GM23338 (cell line): ENCODE measurements around the gene AHR. TPM values are rescaled to one million over a fixed set of nuclear protein-coding genes. Genes with fewer than 3 reads are reported as not detected.

Experiments used
- ATAC-seq: fragments of 200-7000 bp; cut with Tn5 transposase; 3 replicates; pipeline ENCODE4 v1.9.1; 2020
- DNase-seq: peaks from one replicate; pipeline ENCODE4 v3.0.0-alpha.2; 2015; ENCODE audit warnings: low spot score
- H2AFZ ChIP-seq: fragments of 200-600 bp; sonication (generic); 2 replicates; pipeline ENCODE4 v1.8.0; 2016; ENCODE audit warnings: antibody characterized with exemption, mild to moderate bottlenecking, moderate library complexity
- H3F3A ChIP-seq: fragments of 200-600 bp; sonication (generic); replicated peaks from 2 replicates; pipeline ENCODE4 v1.8.0; 2017; ENCODE audit warnings: antibody characterized with exemption, mixed run types, low read depth
- H3K27ac ChIP-seq: fragments of 200-600 bp; sonication (generic); 2 replicates; pipeline ENCODE4 v1.6.1; 2016; ENCODE audit warnings: low read depth
- H3K27me3 ChIP-seq: fragments of 200-600 bp; sonication (generic); 2 replicates; pipeline ENCODE4 v1.8.0; 2016; ENCODE audit warnings: mild to moderate bottlenecking, mixed run types, moderate library complexity; ENCODE audit not compliant: insufficient read depth
- H3K36me3 ChIP-seq: fragments of 200-600 bp; sonication (generic); 2 replicates; pipeline ENCODE4 v1.8.0; 2016; ENCODE audit warnings: mild to moderate bottlenecking; ENCODE audit not compliant: insufficient read depth
- H3K4me1 ChIP-seq: fragments of 200-600 bp; sonication (generic); 2 replicates; pipeline ENCODE4 v1.8.0; 2016; ENCODE audit warnings: mild to moderate bottlenecking, moderate library complexity; ENCODE audit not compliant: insufficient read depth
- H3K4me2 ChIP-seq: fragments of 200-600 bp; sonication (generic); 2 replicates; pipeline ENCODE4 v1.7.1; 2017; ENCODE audit warnings: mixed run types
- H3K4me3 ChIP-seq: fragments of 200-600 bp; sonication (generic); 2 replicates; pipeline ENCODE4 v1.6.1; 2016; ENCODE audit warnings: mixed run types
- H3K79me2 ChIP-seq: fragments of 200-600 bp; sonication (generic); replicated peaks from 2 replicates; pipeline ENCODE4 v1.8.0; 2017; ENCODE audit warnings: mild to moderate bottlenecking; ENCODE audit not compliant: insufficient read depth
- H3K9me2 ChIP-seq: fragments of 200-600 bp; sonication (generic); 2 replicates; pipeline ENCODE4 v1.8.0; 2017; ENCODE audit not compliant: insufficient read depth
- H4K20me1 ChIP-seq: fragments of 200-600 bp; sonication (generic); replicated peaks from 2 replicates; pipeline ENCODE4 v1.8.0; 2017; ENCODE audit warnings: mild to moderate bottlenecking; ENCODE audit not compliant: insufficient read depth
- H3K27ac Mint-ChIP-seq: 2 replicates; pipeline ENCODE4 v1.8.0; 2020; ENCODE audit warnings: inconsistent platforms, mild to moderate bottlenecking, moderate library complexity, mixed read lengths
- H3K27me3 Mint-ChIP-seq: 3 replicates; pipeline ENCODE4 v1.8.0; 2022; ENCODE audit warnings: low read depth, mild to moderate bottlenecking, moderate library complexity, mixed read lengths, inconsistent platforms; ENCODE audit not compliant: insufficient read depth, poor library complexity
- H3K36me3 Mint-ChIP-seq: 3 replicates; pipeline ENCODE4 v1.8.0; 2021; ENCODE audit warnings: low read depth, mild to moderate bottlenecking, inconsistent platforms, moderate library complexity, mixed read lengths
- H3K4me1 Mint-ChIP-seq: 3 replicates; pipeline ENCODE4 v1.8.0; 2020; ENCODE audit warnings: mild to moderate bottlenecking, inconsistent platforms, mixed read lengths
- H3K4me3 Mint-ChIP-seq: 3 replicates; pipeline ENCODE4 v1.8.0; 2021; ENCODE audit warnings: moderate library complexity, mild to moderate bottlenecking, inconsistent platforms, mixed read lengths
- H3K9me3 Mint-ChIP-seq: 3 replicates; pipeline ENCODE4 v1.8.0; 2020; ENCODE audit warnings: moderate library complexity, mild to moderate bottlenecking, inconsistent platforms, mixed read lengths
- CREB1 ChIP-seq: fragments of 250-450 bp; sonication (Bioruptor Pico); IDR thresholded peaks from 2 replicates; pipeline ENCODE4 v1.5.0; 2020; ENCODE audit warnings: low read depth, mild to moderate bottlenecking, moderate library complexity
- EZH2 ChIP-seq: fragments of 200-600 bp; sonication (generic); IDR thresholded peaks from one replicate; pipeline ENCODE4 v1.8.0; 2017; ENCODE audit warnings: antibody characterized with exemption, mild to moderate bottlenecking, low read depth; ENCODE audit not compliant: unreplicated experiment
- EZH2phosphoT487 ChIP-seq: fragments of 200-600 bp; sonication (generic); IDR thresholded peaks from one replicate; pipeline ENCODE4 v1.8.1; 2018; ENCODE audit warnings: antibody characterized with exemption; ENCODE audit not compliant: unreplicated experiment
- JUNB ChIP-seq: IDR thresholded peaks from one replicate; pipeline ENCODE4 v1.6.1; 2016; ENCODE audit warnings: antibody characterized with exemption; ENCODE audit not compliant: unreplicated experiment
- NANOG ChIP-seq: IDR thresholded peaks from 2 replicates; pipeline ENCODE4 v1.6.1; 2016; ENCODE audit warnings: antibody characterized with exemption, borderline replicate concordance
- POLR2AphosphoS5 ChIP-seq: IDR thresholded peaks from 2 replicates; pipeline ENCODE4 v1.6.1; 2016; ENCODE audit warnings: antibody characterized with exemption, low read depth
- STAT1 ChIP-seq: IDR thresholded peaks from one replicate; pipeline ENCODE4 v1.6.1; 2016; ENCODE audit warnings: antibody characterized with exemption; ENCODE audit not compliant: unreplicated experiment
- ZNF331 ChIP-seq: fragments of 250-450 bp; sonication (Bioruptor Pico); IDR thresholded peaks from 2 replicates; pipeline ENCODE4 v1.5.0; 2020; ENCODE audit warnings: low read depth, mild to moderate bottlenecking, moderate library complexity
- polyA plus RNA-seq: library from polyadenylated mRNA; unstranded; fragments of >200 nt; fragmentation: Nextera tagmentation; extraction: Ambion mirVana; gene quantifications from 2 replicates; pipeline ENCODE4 v1.2.1, GENCODE V29; 2016
- total RNA-seq: library from RNA; depleted of rRNA; stranded (reverse); fragments of >200 nt; shearing (Covaris generic); gene quantifications from 2 replicates; pipeline ENCODE4 v1.2.3, GENCODE V29; 2014
- TF ChIP-seq, protein P1 (sequence below), 2 experiments: fragments of 200-600 bp in 1 of 2; sonication (generic) in 1 of 2; conservative IDR thresholded peaks; 2 replicates each; pipeline versions ENCODE4 v1.5.1 to v1.6.1; 2016 to 2017; ENCODE audit warnings: antibody characterized with exemption in 2 of 2, low read depth in 2 of 2, mild to moderate bottlenecking in 2 of 2, moderate library complexity in 1 of 2
- TF ChIP-seq, protein P2 (sequence below): IDR thresholded peaks from one replicate; pipeline ENCODE4 v1.6.1; 2018; ENCODE audit warnings: antibody characterized with exemption; ENCODE audit not compliant: unreplicated experiment
- TF ChIP-seq, protein P3 (sequence below): IDR thresholded peaks from 2 replicates; pipeline ENCODE4 v1.6.1; 2016; ENCODE audit warnings: antibody characterized with exemption
- TF ChIP-seq, protein P4 (sequence below): fragments of 250-450 bp; sonication (Bioruptor Pico); IDR thresholded peaks from 2 replicates; pipeline ENCODE4 v1.5.0; 2020; ENCODE audit warnings: mild to moderate bottlenecking, moderate library complexity

Gene AHR
- total and polyA plus RNA-seq, 2 experiments from 2014 or later, result 3.4 to 14.9 TPM

DNA sequence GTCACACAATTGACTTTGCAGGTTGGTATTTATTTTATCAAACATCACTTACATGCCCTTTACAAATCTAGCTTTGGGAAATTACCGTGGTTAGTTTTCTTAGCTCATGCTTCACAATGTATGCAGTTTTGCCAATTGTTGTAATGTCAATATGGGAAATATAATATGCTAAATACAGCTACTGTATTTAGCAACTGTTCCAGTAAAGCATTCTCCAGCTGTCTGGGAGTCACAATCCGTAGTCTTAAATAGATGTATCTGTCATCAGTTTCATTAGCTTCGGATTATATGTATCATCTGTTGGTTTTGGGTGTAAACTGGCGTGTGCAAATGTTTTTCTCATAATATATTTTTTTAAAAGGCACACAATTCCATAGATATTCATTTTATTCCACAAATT, 19.4 kb upstream of the AHR start:
- Mint-ChIP-seq H3K4me3 (no peak overlapping the region), H3K27ac (no peak overlapping the region), H3K4me1 (peaks cover 8% of the 10 kb centered on the region; the same call in 1 of the 3 replicates), H3K36me3 (no peaks in the 10 kb centered on the region), H3K9me3 (no peaks in the 10 kb centered on the region), H3K27me3 (peaks cover 2% of the 10 kb centered on the region)
- no peaks in the 10 kb centered on the region for H3K4me1 ChIP-seq
- H3K4me3 ChIP-seq, result no peak overlapping the region
- H3K4me2 ChIP-seq, result no peak overlapping the region
- H2AFZ ChIP-seq, result no peak overlapping the region
- H3F3A ChIP-seq, result no peaks in the 10 kb centered on the region
- no peak overlapping the region for H3K27ac ChIP-seq
- ATAC-seq (no peak), DNase-seq (no peak)
- TF ChIP-seq, protein P1, sequence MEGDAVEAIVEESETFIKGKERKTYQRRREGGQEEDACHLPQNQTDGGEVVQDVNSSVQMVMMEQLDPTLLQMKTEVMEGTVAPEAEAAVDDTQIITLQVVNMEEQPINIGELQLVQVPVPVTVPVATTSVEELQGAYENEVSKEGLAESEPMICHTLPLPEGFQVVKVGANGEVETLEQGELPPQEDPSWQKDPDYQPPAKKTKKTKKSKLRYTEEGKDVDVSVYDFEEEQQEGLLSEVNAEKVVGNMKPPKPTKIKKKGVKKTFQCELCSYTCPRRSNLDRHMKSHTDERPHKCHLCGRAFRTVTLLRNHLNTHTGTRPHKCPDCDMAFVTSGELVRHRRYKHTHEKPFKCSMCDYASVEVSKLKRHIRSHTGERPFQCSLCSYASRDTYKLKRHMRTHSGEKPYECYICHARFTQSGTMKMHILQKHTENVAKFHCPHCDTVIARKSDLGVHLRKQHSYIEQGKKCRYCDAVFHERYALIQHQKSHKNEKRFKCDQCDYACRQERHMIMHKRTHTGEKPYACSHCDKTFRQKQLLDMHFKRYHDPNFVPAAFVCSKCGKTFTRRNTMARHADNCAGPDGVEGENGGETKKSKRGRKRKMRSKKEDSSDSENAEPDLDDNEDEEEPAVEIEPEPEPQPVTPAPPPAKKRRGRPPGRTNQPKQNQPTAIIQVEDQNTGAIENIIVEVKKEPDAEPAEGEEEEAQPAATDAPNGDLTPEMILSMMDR (conservative IDR thresholded peaks at IDR 0.05; ENCODE audit: low read depth in 2 of 2), result no peak
- TF ChIP-seq CREB1 (CRISPR knock-in tag) (no peak), ZNF331 (CRISPR knock-in tag) (no peak), EZH2phosphoT487 (no peak), NANOG (no peak), EZH2 (no peak), STAT1 (no peak), JUNB (no peak), POLR2AphosphoS5 (no peak)
- TF ChIP-seq, protein P2, sequence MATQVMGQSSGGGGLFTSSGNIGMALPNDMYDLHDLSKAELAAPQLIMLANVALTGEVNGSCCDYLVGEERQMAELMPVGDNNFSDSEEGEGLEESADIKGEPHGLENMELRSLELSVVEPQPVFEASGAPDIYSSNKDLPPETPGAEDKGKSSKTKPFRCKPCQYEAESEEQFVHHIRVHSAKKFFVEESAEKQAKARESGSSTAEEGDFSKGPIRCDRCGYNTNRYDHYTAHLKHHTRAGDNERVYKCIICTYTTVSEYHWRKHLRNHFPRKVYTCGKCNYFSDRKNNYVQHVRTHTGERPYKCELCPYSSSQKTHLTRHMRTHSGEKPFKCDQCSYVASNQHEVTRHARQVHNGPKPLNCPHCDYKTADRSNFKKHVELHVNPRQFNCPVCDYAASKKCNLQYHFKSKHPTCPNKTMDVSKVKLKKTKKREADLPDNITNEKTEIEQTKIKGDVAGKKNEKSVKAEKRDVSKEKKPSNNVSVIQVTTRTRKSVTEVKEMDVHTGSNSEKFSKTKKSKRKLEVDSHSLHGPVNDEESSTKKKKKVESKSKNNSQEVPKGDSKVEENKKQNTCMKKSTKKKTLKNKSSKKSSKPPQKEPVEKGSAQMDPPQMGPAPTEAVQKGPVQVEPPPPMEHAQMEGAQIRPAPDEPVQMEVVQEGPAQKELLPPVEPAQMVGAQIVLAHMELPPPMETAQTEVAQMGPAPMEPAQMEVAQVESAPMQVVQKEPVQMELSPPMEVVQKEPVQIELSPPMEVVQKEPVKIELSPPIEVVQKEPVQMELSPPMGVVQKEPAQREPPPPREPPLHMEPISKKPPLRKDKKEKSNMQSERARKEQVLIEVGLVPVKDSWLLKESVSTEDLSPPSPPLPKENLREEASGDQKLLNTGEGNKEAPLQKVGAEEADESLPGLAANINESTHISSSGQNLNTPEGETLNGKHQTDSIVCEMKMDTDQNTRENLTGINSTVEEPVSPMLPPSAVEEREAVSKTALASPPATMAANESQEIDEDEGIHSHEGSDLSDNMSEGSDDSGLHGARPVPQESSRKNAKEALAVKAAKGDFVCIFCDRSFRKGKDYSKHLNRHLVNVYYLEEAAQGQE, result no peak
- TF ChIP-seq, protein P3, sequence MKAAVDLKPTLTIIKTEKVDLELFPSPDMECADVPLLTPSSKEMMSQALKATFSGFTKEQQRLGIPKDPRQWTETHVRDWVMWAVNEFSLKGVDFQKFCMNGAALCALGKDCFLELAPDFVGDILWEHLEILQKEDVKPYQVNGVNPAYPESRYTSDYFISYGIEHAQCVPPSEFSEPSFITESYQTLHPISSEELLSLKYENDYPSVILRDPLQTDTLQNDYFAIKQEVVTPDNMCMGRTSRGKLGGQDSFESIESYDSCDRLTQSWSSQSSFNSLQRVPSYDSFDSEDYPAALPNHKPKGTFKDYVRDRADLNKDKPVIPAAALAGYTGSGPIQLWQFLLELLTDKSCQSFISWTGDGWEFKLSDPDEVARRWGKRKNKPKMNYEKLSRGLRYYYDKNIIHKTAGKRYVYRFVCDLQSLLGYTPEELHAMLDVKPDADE, result no peak
- TF ChIP-seq, protein P4, sequence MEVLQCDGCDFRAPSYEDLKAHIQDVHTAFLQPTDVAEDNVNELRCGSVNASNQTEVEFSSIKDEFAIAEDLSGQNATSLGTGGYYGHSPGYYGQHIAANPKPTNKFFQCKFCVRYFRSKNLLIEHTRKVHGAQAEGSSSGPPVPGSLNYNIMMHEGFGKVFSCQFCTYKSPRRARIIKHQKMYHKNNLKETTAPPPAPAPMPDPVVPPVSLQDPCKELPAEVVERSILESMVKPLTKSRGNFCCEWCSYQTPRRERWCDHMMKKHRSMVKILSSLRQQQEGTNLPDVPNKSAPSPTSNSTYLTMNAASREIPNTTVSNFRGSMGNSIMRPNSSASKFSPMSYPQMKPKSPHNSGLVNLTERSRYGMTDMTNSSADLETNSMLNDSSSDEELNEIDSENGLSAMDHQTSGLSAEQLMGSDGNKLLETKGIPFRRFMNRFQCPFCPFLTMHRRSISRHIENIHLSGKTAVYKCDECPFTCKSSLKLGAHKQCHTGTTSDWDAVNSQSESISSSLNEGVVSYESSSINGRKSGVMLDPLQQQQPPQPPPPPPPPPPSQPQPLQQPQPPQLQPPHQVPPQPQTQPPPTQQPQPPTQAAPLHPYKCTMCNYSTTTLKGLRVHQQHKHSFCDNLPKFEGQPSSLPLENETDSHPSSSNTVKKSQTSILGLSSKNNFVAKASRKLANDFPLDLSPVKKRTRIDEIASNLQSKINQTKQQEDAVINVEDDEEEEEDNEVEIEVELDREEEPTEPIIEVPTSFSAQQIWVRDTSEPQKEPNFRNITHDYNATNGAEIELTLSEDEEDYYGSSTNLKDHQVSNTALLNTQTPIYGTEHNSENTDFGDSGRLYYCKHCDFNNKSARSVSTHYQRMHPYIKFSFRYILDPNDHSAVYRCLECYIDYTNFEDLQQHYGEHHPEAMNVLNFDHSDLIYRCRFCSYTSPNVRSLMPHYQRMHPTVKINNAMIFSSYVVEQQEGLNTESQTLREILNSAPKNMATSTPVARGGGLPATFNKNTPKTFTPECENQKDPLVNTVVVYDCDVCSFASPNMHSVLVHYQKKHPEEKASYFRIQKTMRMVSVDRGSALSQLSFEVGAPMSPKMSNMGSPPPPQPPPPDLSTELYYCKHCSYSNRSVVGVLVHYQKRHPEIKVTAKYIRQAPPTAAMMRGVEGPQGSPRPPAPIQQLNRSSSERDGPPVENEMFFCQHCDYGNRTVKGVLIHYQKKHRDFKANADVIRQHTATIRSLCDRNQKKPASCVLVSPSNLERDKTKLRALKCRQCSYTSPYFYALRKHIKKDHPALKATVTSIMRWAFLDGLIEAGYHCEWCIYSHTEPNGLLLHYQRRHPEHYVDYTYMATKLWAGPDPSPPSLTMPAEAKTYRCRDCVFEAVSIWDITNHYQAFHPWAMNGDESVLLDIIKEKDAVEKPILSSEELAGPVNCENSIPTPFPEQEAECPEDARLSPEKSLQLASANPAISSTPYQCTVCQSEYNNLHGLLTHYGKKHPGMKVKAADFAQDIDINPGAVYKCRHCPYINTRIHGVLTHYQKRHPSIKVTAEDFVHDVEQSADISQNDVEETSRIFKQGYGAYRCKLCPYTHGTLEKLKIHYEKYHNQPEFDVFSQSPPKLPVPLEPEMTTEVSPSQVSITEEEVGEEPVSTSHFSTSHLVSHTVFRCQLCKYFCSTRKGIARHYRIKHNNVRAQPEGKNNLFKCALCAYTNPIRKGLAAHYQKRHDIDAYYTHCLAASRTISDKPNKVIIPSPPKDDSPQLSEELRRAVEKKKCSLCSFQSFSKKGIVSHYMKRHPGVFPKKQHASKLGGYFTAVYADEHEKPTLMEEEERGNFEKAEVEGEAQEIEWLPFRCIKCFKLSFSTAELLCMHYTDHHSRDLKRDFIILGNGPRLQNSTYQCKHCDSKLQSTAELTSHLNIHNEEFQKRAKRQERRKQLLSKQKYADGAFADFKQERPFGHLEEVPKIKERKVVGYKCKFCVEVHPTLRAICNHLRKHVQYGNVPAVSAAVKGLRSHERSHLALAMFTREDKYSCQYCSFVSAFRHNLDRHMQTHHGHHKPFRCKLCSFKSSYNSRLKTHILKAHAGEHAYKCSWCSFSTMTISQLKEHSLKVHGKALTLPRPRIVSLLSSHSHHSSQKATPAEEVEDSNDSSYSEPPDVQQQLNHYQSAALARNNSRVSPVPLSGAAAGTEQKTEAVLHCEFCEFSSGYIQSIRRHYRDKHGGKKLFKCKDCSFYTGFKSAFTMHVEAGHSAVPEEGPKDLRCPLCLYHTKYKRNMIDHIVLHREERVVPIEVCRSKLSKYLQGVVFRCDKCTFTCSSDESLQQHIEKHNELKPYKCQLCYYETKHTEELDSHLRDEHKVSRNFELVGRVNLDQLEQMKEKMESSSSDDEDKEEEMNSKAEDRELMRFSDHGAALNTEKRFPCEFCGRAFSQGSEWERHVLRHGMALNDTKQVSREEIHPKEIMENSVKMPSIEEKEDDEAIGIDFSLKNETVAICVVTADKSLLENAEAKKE, result no peak
- no peaks in the 10 kb centered on the region for H3K27me3 ChIP-seq
- no peaks in the 10 kb centered on the region for H3K36me3 ChIP-seq
- H3K79me2 ChIP-seq, result no peaks in the 10 kb centered on the region
- no peaks in the 10 kb centered on the region for H3K9me2 ChIP-seq
- no peaks in the 10 kb centered on the region for H4K20me1 ChIP-seq
